Measurements from ENCODE around the gene OXNAD1.
A peak's percentile ranks its signal among the peaks of the same experiment; 100 is the strongest.

The OXNAD1 gene

DNA sequence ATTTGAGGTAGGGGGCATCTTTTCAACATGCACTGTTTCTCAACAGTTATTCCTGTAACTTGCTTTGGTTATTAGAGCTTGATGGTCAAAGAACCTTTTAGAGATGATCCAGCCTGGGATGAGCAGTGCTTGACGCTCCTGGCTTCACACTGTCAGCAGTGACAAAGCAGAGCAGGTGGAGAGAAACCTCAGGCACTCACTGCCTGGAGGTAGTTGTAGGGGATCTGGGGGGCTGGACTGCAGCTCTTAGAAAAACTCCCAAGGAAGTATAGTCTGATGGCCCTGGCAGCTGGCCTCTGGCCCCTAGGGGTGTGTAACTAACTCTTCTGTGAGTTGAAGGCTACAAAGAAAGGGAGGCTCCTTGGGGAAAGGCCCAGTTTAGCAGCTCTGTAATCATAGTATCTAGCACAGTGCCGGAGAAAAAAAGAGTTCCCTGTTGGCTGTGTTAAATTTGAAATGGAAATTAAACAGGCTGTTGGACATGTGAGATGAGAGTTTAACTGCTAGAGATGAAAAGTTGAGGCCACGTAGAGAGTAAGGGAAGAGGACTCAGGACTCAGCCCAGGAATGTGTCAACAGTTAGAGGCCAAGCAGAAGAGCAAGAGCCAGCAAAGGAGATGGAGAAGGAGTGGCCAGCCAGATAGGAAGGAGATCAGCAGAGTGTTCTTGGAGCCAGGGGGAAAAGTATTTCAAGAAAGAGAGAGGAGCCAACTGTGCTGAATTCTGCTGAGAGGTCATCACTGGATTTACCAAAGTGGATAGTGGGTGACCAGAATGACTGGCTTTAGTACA, 14.2 kb downstream of the OXNAD1 start:
- no peak for FAIRE-seq

GRCh38 chr3:16280671-16281070, 15.7 kb downstream of the OXNAD1 start:
- no peak for FAIRE-seq

GRCh38 chr3:16284633-16285032, 19.6 kb downstream of the OXNAD1 start:
- no peak for FAIRE-seq

DNA sequence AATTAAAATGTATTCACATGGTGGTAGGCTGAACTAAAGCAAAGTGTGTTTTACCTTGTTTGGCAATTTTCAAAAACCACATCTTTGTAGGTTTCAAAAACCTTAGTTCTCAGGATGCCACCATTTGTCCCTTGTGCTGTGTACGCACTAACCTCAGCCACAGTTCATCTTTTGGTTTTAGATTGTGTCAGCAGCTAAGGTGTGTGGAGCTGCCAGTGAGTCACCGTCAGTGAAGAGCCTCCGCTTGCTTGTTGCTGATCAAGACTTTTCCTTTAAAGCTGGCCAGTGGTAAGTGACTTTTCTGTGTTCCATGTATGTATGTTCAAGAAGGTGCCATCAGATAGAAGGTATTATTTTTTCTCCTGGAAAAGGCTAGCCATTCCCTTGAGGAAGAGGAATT, 21.1 kb downstream of the OXNAD1 start:
- no peak for FAIRE-seq

- no peak for FAIRE-seq
These were observed 21.9 kb downstream of the OXNAD1 start for GRCh38 chr3:16286751-16287543.

DNA sequence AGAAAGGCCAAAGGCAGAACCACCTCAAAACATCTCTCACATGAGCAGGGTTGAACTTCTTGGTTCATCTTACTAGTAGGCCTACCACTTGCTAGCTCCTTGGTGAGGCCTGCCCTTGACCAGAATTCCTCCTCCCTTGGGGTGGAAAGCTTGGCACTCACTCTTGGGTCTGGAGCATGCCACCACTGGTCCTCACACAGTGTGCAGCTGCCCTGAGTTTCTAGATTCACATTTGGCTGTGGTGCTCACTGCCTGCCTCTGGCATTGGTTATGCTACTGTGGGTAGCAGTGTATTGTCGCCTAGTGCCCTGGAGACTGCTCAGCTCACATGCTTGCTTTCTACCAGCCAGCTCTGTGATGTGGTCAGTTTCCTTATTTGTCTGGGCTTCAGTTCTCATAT, 23.7 kb downstream of the OXNAD1 start:
- FAIRE-seq, result no peak

DNA sequence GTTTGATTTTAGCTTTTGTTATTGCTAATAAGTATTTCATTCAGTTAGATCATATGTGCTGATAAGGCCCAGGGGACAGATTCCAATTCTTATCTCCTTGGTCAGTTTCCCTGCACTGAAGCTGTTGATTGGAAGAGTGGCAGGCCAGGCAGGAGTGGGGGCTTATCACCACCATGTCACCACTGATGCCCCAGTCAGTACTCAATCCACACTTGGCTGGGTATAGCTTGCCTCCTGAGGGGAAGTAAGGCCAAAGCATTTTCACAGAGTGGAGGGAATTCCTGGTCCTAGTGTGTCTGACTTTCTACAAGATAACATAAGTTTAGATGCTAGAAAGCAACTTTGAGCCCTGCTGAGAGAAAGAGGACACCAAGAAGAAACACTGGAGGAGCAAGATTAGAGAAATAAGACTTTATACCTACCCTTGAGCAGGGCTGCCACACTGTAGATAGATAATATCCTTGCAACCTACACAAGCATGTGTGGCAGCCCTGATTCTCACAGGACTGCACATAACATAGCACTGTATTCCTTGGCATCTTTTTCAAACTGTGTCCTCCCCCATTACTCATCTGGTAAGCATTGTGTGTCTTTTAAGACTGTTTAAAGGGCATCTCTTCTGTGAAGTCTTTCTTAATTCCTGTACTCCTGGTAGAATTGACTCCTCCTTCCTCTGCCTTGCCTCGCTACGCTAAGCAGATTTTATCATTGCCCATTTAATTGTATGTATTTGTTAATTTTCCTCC, 24.3 kb downstream of the OXNAD1 start:
- FAIRE-seq, result no peak

- FAIRE-seq, result peak; percentile 85
These were observed 25.2 kb downstream of the OXNAD1 start for GRCh38 chr3:16290007-16290826.

DNA sequence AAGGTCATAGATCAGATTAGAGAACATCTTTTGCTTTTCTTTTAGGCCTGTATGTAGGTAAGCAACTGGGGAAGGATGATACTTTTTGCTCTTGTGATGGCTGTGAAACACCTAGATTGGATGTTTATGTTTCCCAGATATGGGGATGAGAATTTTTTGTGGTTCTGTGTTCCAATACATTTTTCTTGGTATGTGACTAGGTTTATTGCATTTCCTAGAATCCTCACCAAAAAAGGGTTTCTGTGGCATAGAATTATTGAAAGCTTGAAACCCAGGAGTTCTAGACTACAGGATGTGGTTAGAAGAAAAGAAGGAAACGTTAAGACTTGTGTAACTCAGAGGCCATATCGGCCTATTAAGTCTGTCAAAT, 25.8 kb downstream of the OXNAD1 start:
- FAIRE-seq, result no peak

DNA sequence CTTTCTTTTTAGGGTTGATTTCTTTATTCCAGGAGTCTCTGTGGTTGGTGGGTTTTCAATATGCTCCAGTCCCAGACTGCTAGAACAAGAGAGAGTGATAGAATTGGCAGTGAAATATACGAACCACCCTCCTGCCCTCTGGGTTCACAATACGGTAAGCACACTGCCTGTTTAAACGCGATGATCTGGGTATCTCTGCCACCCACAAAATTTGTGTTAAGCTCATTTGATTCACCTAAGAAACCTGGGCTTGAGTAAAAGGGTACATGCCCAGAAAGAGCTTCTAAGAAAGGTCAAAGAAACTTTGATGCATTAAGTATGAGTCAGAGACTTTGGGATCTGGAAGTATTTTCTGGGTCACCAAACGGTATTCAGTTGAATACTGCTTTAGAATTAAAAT, 29.8 kb downstream of the OXNAD1 start:
- FAIRE-seq, result no peak

GRCh38 chr3:16295298-16295890, 30.4 kb downstream of the OXNAD1 start:
- no peak for FAIRE-seq

DNA sequence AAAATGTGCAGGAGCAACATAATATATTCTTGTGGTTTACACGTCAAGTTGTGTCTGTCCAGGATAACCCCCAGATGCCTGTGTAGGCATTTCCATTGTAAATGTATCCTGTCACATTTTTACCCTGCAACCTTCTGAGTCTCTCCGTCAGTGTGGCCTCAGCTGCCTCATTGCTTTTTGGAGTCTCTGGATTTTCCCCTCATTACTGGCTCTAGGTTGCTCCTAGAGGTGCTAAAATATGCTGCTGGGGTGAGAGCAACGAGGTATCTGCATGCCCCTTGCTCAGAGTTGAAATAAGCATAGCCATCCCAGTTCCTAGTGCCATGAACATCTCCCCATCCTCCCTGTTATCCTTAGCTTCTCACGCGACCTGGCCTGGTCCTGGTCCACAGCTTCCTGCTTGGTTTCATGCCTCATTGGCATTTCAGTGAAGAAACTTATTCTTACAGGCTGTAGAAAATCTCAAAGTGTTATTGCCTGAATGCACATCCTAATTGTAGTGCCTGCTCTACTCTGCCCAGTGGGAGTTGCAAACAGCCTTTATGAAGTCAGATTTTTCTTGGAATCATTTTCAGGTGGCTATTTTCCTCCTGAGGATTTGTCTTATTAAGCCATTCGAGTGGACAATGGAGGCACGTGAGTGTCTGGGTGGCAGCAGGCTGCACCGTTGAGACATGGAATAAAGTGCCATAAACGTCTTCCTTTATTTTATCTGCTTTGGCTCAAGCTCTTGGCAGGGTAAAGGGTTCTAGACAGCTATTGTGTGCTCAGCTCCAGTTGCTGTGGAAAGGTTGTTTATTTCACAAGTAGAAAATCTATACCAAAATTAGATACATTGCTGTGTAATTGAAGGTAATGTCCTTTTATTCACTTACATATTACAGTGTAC, 33.2 kb downstream of the OXNAD1 start:
- no peak for FAIRE-seq

- FAIRE-seq, result no peak
These were observed 33.9 kb downstream of the OXNAD1 start for GRCh38 chr3:16298891-16299290.

GRCh38 chr3:16299746-16300145, 34.7 kb downstream of the OXNAD1 start:
- no peak for FAIRE-seq

DNA sequence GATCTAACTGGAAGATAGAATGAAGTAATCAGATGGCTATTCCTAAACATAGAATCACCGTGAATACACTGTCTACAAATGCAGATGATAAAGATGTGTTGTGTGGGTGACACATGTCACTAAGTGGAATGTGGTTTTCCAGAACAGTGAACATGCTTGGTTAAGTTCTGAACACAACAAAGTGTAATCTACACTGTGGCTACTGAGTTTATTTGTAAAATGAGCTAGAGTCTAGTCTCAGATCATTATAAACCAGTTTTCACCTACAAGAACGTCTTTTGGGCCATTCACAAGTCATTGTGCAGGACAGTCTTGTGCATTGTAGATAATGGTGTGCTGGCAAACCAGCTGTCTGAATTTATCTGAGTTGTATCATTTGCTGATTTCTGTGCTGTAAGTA, 35.3 kb downstream of the OXNAD1 start:
- no peak for FAIRE-seq

DNA sequence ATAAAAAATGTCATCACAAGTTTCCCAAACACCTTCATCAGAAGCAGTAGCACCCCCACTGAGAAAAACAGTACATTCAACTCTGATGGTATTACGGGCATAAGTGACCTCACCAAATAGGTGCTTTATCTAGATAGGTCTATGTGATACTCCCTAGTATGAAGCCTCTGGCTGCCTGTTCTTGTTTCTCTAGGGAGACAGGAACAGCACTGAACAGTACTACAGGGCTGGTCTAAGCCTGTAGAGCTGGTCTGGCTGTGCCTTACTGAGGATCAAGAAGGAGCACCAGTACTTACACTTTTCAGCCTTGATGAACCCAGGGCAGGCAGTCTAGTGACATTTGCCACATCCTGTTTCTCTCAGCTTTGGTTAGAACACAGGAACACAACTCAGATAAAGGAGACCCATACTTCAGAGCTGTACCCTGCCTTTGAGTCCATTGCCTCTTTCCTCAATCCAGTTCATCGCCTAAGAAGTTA, 35.9 kb downstream of the OXNAD1 start:
- FAIRE-seq, result no peak

DNA sequence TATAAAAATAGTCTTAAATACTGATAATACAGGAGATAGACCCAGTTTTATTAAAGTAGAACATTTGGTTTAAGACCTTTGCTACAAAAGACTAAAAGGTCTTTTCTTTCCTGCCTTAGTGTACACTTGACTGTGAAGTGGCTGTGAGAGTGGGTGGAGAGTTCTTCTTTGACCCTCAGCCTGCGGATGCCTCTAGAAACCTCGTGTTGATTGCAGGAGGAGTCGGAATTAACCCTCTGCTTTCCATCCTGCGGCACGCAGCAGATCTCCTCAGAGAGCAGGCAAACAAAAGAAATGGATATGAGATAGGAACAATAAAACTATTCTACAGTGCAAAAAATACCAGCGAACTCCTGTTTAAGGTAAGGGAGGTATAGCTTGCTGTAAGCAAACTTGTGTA, 36.5 kb downstream of the OXNAD1 start:
- no peak for FAIRE-seq

DNA sequence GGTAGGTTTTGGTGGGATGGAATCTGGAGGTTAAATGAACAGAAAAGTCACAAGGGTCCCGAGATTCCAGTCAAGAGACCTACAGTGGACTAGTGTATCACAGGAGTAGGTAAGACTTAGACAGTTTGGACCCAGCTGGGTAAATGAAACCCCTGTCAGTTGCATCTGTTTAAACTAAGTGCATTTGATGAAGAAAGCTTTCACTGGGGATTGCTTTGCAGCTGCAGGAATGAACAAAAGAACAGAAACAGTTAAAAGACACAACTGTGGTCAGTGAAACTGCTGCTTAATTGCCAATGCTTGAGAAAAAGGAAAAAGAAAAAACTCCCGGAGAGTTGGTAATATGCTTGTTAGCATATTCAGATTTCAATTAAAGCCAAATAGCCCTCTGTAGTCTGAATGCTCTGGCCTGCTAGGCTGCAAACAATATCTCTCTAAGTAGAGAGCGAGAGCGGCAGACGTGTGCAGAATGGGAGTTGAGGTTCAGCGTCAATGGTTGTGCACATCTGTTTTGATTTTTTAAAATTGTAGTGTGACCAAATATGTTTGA, 37.1 kb downstream of the OXNAD1 start:
- no peak for FAIRE-seq

- FAIRE-seq, result no peak
These were observed 38.1 kb downstream of the OXNAD1 start for GRCh38 chr3:16303037-16303575.

All from G401.6 (cell line).